UCSD-AML1 (cell line): ENCODE results near the gene KRTAP10-5.
"Not testable (repeated sequence)": the region's sequence is repeated elsewhere in the genome, so short reads cannot be mapped to it uniquely, and the experiment has no call there.

Experiments
- DNase-seq: peaks from one replicate; lab custom pipeline; 2025; ENCODE audit not compliant: unreplicated experiment; lab: John Stamatoyannopoulos, UW

KRTAP10-5 gene

DNA sequence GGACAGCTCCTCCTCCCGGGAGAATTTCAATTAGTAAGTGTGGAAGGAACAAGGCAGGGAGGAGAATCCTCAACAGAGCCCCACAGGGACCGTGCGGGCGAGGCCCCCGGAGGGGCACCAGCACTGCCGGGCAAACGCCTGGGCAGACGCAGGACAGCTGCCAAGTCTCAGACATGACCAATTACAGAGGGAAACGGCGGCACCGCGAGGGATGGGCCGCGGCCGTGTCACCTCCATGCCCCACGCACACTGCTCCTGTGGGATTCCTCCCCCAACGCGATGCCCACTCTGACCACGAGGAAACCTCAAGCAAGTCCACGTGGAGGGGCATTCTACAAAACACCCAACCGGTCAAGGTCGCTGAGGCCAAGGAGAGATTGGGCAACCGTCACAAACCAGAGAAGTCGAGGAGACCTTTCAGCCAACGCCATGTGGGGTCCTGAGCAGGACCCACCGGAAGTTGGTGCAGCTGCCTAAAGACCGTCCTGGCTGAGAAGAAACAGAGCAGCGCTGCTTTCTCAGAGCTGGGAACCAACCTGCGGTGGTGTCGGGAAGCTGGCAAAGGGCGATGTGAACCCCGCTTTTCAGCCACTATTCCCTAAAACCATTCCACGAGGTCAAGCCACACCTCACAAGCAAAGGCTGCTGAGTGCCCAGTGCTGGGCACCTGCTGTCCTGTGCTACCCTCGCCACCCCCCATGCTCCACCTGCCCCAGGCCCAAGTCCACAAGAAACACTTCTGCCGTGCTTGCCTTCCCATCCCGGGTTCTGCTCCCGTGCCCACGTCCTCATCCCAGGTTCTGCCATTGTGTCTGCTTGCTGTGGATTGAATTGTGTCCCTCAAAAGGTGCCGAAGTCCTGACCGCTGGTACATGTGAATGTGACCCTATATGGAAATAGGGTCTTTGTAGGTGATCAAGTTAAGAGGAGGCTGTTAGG, 8.3 kb downstream of the KRTAP10-5 start:
- no peak for DNase-seq

DNA sequence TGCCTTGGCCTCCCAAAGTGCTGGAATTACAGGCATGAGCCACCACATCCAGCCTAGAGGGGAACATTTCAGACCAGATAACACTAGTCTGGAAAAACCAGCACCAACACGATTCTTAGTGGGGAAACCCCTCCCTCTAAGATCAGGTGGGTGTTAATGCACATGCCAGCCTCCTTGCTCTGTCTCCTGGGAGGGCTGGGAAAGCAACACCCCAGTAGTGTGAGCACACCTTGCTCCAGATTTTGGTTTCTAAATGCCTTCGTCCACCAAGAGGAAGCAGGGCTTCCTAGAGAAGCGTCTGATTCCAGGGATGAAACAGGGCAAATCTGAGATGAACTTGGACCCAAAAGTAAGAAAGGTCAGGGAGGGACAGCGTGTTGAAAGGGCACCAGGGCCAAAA, 9.1 kb downstream of the KRTAP10-5 start:
- no peak for DNase-seq

DNA sequence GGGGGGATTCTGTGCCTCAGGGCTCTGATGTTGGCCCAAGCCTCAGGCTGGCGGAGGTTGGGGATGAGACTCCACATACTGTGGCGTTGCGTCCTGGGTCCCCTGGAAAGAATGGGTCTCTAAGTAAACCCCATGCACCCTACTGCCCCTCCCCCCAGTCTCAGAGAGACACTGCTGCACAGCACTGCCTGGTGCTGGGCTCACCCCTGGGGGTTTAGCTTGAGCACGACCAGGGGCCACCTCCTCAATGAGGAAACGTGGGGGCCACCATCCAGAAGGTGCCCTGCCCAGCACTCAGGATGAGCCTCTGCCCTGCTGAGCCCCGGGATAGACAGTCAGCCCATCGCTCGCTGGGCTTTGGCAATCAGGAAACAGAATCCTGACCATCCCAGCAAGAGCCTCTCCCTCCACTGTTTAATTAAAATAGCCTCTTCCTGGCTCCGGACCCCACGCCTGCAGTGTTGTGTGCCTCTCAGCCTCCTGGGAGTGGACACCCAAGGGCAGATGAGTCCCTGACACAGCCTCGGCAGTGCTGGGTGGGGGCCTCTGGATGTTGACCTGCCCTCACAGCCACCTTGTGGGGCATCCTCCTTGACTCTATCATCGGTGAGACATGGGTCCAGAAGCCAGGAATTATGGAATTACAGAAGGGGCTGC, 10.4 kb downstream of the KRTAP10-5 start:
- DNase-seq = no peak

DNA sequence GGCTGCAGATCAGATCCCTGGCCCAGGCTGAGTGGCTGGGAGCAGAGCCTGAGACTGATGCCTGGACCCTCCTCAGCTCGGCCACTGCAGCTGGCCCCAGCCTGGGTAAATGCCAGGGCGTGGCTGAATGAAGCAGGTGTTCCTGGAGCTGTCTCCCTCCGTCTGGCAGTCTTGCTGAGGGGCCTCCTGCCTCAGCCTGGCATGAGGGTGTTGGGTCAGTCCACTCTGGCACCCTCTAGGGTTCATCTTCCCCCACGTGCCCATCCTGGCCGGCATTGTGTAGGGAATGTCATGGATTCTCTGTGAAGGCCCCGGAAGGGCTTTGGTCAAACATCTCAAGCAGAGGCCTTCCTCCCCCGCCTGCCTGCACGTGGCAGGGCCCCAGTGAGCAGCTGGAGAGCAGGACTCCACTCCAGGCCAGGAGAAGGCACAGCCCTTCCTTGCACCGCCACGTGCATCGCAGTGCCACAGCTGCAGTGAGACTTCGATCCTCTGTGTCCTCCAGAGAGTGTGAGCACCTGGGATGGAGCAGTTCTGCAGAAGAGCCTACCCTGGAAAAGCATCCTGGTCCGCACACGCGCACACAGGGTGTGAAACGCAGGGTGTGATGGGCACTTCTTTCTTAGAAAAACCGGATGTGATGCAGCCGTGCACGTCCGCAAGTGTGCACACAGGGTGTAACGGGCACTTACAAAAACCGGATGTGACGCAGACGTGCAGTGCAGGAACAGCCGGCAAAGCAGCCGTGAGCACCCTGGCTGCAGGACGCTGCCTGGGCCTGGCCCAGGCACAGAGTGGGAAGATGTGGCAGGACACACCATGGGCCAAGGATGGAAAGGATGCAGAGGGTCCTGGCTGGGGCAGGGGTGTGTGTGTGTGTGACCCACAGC, 11.5 kb downstream of the KRTAP10-5 start:
- DNase-seq = no peak

DNA sequence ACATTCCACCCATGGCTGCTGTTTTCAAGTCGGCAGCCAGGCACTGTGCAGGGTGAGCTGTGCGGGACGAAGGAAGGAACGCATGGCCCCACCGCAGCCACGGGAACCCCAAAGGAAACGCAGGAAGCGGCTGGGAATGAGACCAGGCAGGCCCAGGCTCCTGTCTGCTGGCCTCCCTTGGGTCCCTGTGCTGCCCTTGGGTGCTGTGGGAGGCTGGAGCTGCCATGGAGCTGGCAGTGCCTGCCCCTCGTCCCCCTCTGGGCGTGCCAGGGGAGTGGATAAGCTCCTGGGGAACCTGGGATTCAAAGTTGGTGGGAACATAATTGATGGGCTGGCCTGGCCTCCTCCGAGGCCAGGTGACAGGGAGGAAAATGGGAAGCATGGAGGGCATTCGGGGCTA, 12.1 kb downstream of the KRTAP10-5 start:
- DNase-seq = no peak

DNA sequence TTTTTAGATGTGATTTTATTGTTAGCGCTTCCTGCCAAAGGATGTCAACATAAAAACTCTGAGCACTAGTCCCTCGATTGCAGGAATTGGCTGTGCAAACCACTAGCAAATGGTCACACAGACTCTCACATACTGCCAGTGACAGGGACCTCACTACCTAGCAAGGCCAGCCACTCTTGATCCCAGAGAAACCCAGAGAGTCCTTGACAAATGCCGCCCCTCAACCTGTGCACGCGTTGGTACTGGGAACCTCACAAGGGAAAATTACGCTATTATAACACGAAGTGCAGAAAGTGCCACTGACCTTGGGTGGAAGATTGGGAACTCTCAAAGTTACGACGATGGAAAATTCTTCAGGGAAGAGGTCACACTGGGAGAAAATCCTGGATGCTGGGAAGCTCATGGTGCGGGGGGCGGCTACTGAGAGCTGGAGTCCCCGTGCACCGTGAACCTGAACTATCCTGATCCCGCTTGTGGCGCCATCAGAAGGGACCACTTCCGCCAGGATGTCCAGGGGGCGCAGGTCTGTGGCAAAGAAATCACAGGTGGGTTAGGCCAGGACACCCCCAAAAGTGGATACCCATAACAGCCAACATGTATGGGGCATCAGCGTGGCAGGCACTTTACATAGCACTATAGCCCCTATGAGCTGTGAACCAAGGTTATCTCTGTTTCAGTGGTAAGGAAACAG, 12.8 kb downstream of the KRTAP10-5 start:
- no peak for DNase-seq

DNA sequence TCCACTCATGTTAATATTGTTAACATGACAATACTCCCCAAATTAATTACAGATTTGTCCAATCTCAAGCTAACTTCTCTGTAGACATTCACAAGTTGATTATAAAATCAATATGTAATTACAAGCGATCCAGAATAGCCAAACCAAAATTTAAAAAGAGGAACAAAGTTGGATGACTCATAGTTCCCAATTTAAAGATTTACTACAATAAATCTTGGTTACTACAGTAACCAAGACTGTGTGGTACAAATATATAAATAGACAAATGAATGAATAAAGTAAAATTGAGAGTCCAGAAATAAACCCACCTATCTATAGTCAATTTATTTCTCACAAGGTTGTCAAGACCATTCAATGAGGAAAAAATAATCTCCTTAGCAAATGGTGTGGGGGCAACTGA, 14.0 kb downstream of the KRTAP10-5 start:
- no peak for DNase-seq

DNA sequence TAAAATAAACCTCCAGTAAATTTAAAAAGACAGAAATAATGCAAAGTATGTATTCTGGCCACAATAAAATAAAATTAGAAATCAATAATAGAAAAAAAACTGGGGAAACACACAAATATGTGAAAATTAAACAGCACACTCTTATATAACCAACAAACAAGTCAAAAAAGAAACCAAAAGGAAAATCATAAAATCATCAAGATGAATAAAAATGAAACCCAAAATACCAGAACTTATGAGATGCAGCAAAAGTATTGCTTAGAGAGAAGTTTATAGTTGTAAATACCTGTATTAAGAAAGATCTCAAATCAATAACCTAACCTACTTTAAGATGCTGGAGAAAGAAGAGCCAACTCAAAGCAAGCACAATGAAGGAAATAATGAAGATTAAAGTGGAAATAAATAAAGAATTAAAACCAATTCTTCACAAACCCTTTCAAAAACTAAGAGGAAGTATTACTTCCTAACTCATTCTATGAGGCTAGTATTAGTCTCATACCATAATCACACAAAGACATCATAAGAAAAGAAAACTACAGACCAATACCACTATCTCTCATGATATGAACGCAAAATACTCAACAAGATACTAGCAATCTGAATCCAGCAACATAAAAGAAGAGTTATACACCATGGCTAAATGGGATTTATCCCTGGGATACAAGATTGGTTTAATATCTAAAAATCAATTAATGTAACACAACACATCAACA, 15.4 kb downstream of the KRTAP10-5 start:
- no peak for DNase-seq

DNA sequence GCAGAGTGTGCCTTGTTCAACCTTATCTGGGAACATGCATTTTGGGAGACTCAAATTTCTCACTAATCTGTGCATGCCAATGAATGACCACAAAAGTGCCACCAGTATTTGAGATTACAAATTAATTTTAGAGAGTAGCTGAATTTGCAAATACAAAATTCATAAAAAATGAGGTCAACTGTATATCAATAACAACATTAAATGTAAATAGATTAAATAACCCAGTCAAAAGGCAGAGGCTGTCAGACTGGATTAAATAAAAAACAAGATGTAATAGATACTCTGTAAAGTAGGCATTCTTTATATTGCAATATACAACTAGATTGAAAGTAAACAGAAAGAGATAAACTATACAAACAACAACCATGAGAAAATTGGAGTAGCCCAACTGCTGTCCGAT, 16.3 kb downstream of the KRTAP10-5 start:
- no peak for DNase-seq

DNA sequence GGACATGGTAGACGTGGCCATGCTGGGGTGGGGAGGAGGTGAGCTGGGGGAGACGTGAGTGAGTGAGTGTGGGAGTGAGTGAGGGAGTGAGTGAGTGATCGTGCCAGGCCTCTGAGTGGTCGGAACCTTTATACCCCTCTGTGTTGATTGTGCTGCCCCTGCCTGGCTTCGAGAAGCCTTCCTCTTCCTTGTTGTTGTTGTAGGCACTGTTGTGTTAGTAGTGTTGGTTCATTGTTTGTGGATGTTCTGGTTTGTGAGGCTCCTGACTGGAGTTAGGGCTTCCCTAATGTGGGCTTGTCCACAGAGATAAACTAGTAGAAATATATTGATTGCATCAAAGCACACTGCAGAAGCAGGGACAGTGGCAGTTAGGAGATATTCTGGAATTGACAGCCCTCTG, 21.7 kb downstream of the KRTAP10-5 start, which contains the start of gene KRTAP10-3:
KRTAP10-3 (minus strand) TSS at position 101 of the 400 bp plus-strand sequence; CDS start at position 21, 80 bp downstream.
- no peak for DNase-seq

DNA sequence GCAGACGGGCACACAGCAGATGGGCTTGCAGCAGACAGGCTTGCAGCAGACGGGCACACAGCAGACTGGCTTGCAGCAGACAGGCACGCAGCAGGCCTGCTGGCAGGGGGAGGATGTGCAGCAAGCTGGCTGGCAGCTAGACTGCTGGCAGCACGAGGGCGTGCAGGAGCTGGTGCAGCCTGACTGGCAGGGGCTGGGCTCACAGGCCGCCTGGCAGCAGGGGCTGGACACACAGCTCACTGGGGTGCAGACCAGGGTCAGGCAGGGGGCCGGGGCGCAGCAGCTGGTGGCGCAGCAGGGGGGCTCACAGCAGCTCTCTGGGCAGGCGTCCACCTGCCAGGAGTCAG, 22.1 kb downstream of the KRTAP10-5 start:
- DNase-seq = not testable (repeated sequence)

DNA sequence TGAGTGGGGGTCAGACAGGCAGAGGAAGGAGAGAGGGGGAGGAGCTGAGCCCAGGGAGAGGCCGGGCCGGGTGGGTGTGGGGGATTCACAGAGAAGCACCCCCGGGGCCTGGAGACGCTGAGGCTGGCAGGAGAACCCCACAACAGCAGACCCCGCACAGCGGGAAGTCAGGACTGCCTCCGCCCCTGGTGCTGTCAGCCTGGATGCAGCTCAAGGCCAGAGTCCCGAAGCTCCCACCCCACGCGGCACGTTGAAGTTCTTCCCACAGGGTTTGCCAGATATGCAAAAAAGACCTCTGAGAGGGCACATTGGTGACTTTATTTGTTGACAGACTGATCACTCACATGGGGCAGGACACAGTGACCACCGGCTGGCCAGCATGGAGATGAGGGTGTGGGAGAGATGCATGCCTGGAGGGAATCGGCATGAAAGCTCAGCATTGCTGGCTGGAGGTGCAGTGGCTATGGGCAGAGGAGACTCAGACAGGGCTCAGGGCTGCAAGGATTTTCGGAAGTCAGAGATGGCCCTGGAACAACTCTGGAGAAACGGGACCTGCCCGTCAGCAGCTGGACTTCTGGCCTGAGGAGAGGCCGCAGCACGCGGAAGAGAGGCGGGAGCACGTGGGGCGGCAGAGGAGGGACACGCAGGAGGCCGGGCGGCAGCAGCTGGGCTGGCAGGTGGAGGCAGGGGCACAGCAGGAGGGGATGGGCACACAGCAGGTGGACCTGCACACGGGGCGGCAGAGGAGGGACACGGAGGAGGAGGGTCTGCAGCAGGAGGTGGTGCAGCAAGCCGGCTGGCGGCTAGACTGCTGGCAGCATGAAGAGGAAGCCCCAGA, 22.7 kb downstream of the KRTAP10-5 start:
- no peak for DNase-seq

DNA sequence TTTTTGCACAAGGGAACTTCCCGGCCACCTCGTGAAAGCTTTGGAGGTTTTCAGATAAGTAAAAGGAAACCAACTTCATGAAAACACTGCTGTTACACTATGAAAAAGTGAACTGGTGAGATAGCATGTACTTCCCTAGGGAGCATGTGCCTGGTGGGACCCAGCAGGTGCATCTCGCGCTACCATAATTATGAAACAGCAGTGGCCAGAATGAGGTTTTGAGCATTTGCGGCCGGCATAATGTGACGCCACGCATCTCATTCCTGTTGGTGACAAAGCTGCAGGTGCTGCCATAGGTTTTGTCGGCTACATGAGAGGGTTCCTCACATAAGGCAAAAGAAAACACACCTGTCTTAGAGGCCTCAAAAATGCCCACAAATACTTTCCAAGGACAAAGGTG, 23.5 kb downstream of the KRTAP10-5 start:
- DNase-seq = no peak

DNA sequence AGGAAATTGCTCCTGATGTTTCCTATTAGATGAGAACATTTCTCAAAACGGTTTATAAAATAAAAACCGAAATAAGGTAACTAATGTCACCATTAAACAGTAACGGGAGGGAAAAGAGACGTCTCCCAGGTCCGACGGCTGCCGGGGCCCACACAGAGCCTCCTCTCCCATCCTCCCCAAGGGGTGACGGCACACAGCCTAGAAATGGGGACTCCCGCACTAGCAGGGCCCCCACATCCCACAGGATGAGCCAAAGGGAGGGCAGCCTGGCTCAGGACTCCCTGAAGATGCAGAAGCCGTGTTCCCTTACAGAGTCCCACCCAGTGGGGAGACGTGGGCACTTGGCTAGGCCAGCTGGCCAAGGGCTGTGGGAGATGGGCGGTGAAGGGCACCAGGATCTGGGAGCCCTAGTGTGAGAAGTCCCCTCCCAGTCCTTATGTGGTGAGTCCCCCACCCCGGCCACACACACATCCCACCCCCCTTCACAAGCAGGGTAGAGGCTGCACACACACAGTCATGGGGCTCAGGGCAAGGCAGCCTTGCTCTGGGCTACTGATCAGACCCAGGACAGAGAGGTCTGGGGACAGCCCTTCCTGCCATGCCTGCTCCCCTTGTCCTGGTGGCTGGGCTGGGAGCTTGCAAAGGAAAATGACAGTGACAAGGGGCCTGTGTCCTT, 25.1 kb downstream of the KRTAP10-5 start:
- DNase-seq = no peak

DNA sequence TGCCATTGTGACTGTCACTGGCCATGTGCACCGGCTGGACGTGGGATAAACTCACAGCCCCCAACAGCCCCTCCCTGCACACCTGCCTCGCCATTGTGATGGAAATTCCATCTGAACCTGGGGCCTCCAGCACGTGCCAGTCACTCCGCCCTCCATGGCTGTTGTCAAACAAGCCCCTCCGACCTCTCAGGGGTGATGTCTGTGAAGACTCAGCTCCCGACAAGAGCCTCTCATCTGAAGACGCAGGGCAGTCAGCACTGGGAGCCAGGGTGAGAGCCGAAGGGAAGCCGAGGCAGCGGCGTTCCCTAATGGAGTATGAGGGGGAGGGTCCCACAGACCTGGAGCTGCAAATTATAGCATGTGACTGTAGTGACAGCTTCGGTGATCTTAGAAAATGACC, 27.7 kb downstream of the KRTAP10-5 start:
- no peak for DNase-seq

DNA sequence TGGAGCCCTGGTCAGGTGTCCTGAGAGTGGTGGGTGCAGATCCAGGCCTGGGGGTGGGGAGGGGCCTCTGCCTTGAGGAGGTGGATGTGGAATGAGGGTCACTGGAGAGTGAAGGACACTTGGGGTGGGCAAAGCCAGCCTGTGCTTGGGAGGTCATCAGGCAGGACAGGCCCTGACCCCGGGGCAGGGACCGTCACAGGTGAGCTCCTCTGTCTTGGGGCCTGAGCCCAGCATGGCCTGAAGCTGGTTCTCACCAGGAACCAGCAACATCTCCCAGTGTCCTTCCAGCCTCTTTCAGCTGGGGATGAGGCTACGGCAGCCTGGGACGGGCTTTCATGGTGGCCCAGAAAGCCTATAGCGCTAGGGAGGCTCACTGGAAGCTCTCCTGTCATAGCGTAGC, 28.3 kb downstream of the KRTAP10-5 start:
- no peak for DNase-seq

DNA sequence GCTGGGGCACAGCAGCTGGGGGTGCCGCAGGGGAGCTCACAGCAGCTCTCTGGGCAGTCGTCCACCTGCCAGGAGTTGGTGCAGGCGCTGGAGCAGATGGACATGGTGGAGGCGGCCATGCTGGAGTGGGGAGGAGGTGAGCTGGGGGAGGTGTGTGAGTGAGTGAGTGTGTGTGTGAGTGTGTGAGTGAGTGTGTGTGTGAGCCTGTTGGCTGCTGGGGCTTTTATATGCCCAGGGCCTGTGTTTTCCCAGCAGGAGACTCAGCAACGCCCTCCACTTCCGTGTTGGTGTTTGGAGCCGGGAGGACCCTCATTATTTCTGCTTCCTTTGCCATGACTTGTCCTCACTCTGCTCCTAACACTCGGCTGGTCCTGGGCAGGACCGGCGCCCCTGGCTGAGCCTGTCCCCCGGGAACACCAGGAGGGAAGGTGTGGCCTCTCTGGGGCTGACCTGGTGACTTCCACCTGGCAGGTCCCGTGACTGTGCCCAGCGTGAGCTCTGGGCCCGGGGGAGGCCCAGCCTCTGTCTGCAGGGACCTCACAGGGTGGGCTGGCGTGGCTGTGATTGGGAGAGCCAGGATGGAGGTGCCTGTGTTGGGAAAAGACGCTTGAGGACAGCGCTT, 29.0 kb downstream of the KRTAP10-5 start, which contains the start of gene KRTAP10-2:
KRTAP10-2 (minus strand) TSS at position 166 of the 622 bp plus-strand sequence; CDS start at position 119, 47 bp downstream.
- no peak for DNase-seq

DNA sequence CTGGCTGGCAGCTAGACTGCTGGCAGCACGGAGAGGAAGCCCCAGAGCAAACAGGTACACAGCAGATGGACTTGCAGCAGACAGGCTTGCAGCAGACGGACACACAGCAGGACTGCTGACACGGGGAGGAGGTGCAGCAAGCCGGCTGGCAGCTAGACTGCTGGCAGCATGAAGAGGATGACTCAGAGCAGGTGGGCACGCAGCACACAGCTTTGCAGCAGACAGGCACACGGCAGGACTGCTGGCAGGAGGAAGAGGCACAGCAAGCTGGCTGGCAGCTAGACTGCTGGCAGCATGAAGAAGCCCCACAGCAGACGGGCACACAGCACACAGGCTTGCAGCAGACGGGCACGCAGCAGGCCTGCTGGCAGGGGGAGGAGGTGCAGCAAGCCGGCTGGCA, 29.6 kb downstream of the KRTAP10-5 start:
- DNase-seq = no peak
